ENCODE data around the gene STXBP6. TPM values are rescaled to one million over a fixed set of nuclear protein-coding genes. Genes with fewer than 3 reads are reported as not detected.

Gene STXBP6
- total RNA-seq, 2 donors from 2014 or later = 13.5 to 20.2 TPM

DNA sequence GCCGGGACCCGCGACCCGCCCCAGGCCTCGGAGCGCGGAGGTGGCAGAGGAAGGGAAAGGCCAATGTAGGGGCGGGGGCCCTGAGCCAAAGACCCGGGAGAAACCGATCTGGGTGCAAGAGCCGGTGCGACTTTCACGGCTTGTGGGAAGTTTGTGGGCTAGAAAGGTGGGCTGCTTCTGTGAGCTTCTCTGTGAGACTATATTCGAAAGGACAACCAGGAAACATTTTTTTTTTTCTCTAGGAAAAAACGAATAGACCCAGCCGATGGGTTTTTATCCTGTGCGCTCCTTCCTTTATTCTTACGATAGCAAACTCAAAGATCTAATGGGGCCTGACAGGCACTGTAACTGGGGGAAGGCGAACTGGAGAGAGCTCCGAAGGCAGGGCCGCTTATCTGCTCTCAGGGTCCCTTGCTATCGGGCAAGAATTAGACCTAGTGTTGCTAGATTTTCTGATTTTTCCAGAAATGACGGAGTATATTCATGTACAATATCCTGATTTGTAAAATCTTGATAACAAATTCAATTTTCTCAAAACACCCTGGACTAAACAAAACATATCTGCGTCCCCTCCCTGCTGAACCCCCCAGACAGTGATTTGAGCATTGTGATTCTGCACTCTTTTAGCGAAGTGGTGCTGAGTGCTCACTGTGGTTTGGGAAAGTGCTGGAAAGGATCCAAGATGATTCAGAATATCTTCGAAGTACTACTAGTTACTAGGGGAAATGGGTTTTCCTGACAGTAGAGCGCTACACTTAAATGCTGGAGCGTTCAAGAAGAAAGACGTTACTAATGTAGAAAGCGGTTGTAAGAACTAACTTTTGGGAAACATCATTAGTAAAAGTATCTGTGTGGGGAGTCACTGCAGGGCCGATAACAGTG, 563 bp upstream of the STXBP6 start:
- peaks cover 0 to 37% of the 10 kb centered on the region in 2 donors for H3K4me1 ChIP-seq
- H3K4me3 ChIP-seq = peak overlapping the region; percentile 71 to 74
- no peak for DNase-seq (ENCODE audit: low spot score)
- no peaks in the 10 kb centered on the region for H3K27me3 ChIP-seq
- H3K27ac ChIP-seq = peak overlapping the region; percentile 87 to 93
- no peaks in the 10 kb centered on the region for H3K9me3 ChIP-seq
- TF ChIP-seq, protein P1, sequence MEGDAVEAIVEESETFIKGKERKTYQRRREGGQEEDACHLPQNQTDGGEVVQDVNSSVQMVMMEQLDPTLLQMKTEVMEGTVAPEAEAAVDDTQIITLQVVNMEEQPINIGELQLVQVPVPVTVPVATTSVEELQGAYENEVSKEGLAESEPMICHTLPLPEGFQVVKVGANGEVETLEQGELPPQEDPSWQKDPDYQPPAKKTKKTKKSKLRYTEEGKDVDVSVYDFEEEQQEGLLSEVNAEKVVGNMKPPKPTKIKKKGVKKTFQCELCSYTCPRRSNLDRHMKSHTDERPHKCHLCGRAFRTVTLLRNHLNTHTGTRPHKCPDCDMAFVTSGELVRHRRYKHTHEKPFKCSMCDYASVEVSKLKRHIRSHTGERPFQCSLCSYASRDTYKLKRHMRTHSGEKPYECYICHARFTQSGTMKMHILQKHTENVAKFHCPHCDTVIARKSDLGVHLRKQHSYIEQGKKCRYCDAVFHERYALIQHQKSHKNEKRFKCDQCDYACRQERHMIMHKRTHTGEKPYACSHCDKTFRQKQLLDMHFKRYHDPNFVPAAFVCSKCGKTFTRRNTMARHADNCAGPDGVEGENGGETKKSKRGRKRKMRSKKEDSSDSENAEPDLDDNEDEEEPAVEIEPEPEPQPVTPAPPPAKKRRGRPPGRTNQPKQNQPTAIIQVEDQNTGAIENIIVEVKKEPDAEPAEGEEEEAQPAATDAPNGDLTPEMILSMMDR (IDR thresholded peaks at IDR 0.05) = no peak
- H3K36me3 ChIP-seq = no peaks in the 10 kb centered on the region

DNA sequence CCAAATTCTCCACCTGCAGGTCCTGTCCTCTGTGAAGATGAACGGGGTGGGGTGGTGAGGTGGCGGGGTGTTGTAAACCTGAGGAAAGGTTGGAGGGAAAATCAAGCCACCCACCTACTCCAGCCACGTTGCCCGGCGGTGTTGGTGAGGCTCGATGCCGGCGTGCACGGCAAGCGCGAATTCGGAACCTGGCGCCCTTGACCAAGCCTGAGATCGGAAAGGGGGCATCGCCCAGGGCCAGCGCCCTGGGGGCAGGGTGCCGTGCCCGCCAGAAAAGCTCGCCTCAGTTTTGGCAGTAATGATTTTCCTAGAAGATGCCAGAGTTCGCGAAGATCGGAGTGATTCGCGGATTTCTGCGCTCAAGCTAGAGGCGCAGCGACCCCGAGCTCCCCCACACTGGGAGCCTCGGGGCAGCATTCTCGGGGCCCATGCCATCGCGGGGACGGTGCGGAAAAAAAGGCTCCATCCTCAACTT, 817 bp downstream of the STXBP6 start:
- no peak for DNase-seq (ENCODE audit: low spot score)
- Histone ChIP-seq H3K9me3 (no peaks in the 10 kb centered on the region), H3K4me3 (peak overlapping the region; percentile 71 to 74), H3K36me3 (no peaks in the 10 kb centered on the region), H3K27ac (peak overlapping the region; percentile 87 to 93), H3K4me1 (peaks cover 0 to 41% of the 10 kb centered on the region in 2 donors), H3K27me3 (no peaks in the 10 kb centered on the region)
- TF ChIP-seq, protein P1 (IDR thresholded peaks at IDR 0.05) = no peak

DNA sequence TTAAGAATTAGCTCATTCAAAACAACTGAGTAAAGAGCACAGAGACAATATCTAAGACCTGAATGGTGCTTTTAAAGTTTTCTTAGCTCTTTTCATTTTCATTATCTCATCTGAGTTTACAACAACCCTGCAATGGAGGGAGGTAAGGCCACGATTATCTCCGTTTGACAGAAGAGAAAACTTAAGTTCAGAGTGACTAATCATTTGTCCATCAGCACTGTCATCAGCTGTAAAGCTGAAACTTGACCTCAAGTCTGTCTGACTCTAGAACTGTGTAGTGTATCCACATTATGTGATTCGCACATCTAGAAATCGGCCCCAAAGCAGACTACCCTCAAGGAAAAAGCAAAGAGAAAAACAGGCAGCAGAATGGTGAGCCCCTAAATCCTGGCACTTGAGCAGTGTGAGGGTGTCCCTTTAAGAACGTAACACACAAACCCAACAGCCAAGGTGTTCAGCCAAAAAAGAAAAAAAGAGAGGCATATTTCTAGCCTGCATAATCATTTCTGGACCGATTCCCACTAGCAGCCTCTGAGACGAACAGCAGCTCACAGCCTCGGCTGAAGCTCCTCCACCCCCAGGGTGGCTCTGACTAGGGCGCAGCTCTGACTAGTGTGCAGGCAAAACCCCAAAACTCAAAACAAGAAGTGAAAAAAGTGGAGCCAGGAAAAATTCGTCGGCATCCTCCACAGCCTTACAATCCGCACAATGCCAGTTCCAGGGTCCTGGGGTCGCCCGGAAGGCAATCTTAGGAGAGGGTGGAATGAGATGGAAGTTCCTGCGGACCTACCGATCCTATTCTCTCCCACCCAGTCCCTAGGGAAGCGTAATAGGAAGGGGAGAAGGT, 1.6 kb downstream of the STXBP6 start:
- H3K27me3 ChIP-seq = no peaks in the 10 kb centered on the region
- H3K27ac ChIP-seq = peak overlapping the region; percentile 87 to 93
- TF ChIP-seq, protein P1 (IDR thresholded peaks at IDR 0.05) = no peak
- peaks cover 0 to 43% of the 10 kb centered on the region in 2 donors for H3K4me1 ChIP-seq
- peak overlapping the region; percentile 71 to 74 for H3K4me3 ChIP-seq
- H3K36me3 ChIP-seq = no peaks in the 10 kb centered on the region
- DNase-seq (ENCODE audit: low spot score) = peak; percentile 73
- no peaks in the 10 kb centered on the region for H3K9me3 ChIP-seq

DNA sequence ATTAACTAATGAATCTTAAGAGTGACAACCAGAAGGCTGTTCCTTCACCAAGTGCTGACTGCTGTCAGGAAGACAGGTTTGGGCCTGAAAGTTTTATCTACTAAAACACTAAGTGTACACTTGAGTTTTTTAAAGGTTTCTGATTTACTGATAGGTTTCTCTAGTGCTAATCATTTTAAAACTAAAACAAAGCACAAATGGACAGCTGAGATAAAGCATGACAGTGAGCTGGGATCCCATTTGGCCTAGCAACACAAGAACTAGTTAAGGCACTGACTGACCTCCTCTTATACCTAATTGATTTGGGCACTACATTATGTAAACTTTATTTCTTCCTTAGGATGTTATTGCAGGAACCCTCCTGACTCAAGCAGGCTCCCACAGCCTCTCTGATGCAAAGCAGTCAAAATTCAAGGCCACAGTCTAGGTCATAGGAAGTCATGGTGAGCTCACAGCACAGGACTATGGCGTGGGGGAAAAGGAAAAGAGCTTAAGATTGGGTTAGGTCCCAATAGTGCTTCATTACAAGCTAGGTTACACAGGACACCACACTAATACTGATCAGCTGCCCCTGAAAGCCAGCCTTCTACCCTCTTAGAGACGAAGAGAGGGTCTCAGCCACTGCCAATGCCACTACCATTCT, 3.5 kb downstream of the STXBP6 start:
- Histone ChIP-seq H3K9me3 (no peaks in the 10 kb centered on the region), H3K27me3 (no peaks in the 10 kb centered on the region), H3K27ac (peak overlapping the region; percentile 9 to 93), H3K36me3 (no peaks in the 10 kb centered on the region), H3K4me1 (peaks cover 0 to 52% of the 10 kb centered on the region in 2 donors), H3K4me3 (no peak overlapping the region)
- DNase-seq (ENCODE audit: low spot score) = no peak
- TF ChIP-seq, protein P1 (IDR thresholded peaks at IDR 0.05) = no peak

DNA sequence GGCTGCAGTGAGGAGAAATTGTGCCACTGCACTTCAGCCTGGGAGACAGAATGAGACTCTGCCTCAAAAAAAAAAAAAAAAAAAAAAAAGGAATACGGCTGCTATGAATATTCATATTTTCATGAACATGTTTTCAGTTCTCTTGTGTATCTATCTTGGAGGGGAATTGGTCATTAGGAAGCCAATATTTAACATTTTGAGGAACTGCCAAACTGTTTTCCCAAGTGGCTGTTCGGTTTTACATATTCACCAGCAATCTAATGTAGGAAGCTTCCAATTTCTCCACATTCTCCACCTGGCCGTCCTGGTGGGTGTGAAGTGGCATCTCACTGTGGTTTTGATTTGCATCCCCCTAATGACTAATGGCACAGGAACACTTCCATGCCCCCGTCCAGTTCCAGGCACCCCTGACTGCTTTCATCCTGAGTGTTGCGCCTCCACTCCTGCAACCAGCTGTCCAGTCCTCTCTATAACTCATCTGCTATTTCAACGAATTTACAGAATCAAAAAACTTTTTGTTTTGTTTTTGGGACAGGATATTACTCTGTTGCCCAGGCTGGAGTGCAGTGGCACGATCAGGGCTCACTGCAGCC, 5.7 kb downstream of the STXBP6 start:
- TF ChIP-seq, protein P1 (IDR thresholded peaks at IDR 0.05) = no peak

More for the DNA sequence above, 5.7 kb downstream of the STXBP6 start:
- Histone ChIP-seq H3K4me1 (peaks cover 0 to 44% of the 10 kb centered on the region in 2 donors), H3K36me3 (no peaks in the 10 kb centered on the region), H3K27ac (no peak overlapping the region), H3K27me3 (no peaks in the 10 kb centered on the region), H3K9me3 (no peaks in the 10 kb centered on the region), H3K4me3 (no peak overlapping the region)
- no peak for DNase-seq (ENCODE audit: low spot score)

Data from right atrium auricular region (tissue), 2 donors.